ENCODE measurements around the gene BMP5. TPM values are rescaled to one million over a fixed set of nuclear protein-coding genes. Genes with fewer than 3 reads are reported as not detected.

BMP5 gene
- total RNA-seq, 1 donor from 2014 or later = 11.5 TPM

DNA sequence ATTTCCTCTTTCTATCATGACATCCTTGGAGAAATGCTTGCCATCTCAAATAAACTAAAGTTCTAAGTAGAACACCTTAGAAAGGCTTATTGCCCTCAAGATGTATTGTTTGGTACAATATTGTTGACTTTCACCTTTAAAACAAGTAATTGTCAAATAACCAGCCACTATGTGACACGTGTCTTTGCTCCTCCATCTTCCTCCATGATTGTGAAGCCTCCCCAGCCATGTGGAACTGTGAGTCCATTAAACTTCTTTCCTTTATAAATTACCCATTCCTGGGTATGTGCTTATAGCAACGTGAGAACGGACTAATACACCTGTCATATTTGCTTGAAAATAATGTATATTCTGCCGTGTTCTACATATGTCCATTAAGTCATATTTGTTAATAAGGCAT lies 126.5 kb downstream of the BMP5 start:
- Histone ChIP-seq H3K27ac (ENCODE audit: low read depth, low read length) (no peak overlapping the region), H3K4me3 (ENCODE audit: low read length in 3 of 3) (no peak overlapping the region), H3K36me3 (ENCODE audit: control insufficient read depth in 3 of 3, insufficient read depth in 3 of 3, low read length in 3 of 3) (no peaks in the 10 kb centered on the region), H3K9me3 (ENCODE audit: control insufficient read depth in 3 of 3, low read length in 3 of 3) (no peaks in the 10 kb centered on the region), H3K4me1 (ENCODE audit: control insufficient read depth in 3 of 3, insufficient read depth in 3 of 3, low read length in 3 of 3) (no peaks in the 10 kb centered on the region), H3K9ac (ENCODE audit: low read depth in 1 of 3, low read length in 3 of 3) (no peak overlapping the region), H3K27me3 (ENCODE audit: control insufficient read depth in 3 of 3, insufficient read depth in 3 of 3, low read length in 3 of 3) (no peaks in the 10 kb centered on the region)

DNA sequence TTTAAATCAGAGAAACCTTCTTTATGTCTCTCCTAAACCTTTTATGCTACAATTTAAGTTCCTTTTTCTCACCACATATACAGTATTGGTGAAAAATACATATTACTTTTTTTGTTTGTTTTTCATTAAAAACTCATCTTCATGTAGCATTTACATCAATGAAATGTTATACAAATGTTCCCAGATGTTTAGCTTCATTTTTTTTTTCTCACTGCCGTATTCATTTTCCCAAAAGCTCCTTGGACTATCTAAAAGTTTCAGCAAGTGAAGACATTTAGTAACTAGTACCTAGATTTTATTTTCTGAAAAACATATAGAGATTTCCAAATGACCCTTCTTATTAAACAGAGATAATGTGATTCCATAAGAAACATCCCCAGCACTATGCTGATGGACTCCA lies 128.9 kb downstream of the BMP5 start:
- no peak overlapping the region for H3K27ac ChIP-seq (ENCODE audit: low read depth, low read length)
- peaks cover 0 to 3% (median 0%) of the 10 kb centered on the region in 3 donors for H3K9me3 ChIP-seq (ENCODE audit: control insufficient read depth in 3 of 3, low read length in 3 of 3)
- no peaks in the 10 kb centered on the region for H3K36me3 ChIP-seq (ENCODE audit: control insufficient read depth in 3 of 3, insufficient read depth in 3 of 3, low read length in 3 of 3)
- H3K4me1 ChIP-seq (ENCODE audit: control insufficient read depth in 3 of 3, insufficient read depth in 3 of 3, low read length in 3 of 3) = no peaks in the 10 kb centered on the region
- no peak overlapping the region for H3K9ac ChIP-seq (ENCODE audit: low read depth in 1 of 3, low read length in 3 of 3)
- no peaks in the 10 kb centered on the region for H3K27me3 ChIP-seq (ENCODE audit: control insufficient read depth in 3 of 3, insufficient read depth in 3 of 3, low read length in 3 of 3)
- H3K4me3 ChIP-seq (ENCODE audit: low read length in 3 of 3) = no peak overlapping the region

DNA sequence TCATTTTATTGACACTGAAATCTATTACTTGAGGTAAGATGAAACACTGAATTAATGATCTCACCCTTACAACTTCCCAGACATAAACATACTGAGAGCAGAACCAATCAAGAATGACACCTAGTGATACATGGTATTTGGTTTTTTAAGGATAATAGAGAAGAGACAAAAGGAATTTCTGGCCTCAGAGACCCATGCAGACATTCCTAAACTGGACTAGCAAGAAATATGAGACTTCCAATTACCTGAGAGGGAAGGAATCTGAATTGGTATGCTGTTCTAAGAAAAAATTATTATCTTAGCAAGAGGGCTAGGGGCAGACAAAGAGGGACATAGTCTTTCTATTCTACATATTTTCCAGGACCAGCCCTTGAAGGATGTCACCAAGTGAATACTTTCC lies 141.1 kb downstream of the BMP5 start:
- Histone ChIP-seq H3K4me3 (ENCODE audit: low read length in 3 of 3) (no peak overlapping the region), H3K9me3 (ENCODE audit: control insufficient read depth in 3 of 3, low read length in 3 of 3) (no peaks in the 10 kb centered on the region), H3K27me3 (ENCODE audit: control insufficient read depth in 3 of 3, insufficient read depth in 3 of 3, low read length in 3 of 3) (no peaks in the 10 kb centered on the region), H3K27ac (ENCODE audit: low read depth, low read length) (no peak overlapping the region), H3K4me1 (ENCODE audit: control insufficient read depth in 3 of 3, insufficient read depth in 3 of 3, low read length in 3 of 3) (no peaks in the 10 kb centered on the region), H3K9ac (ENCODE audit: low read depth in 1 of 3, low read length in 3 of 3) (no peak overlapping the region), H3K36me3 (ENCODE audit: control insufficient read depth in 3 of 3, insufficient read depth in 3 of 3, low read length in 3 of 3) (no peaks in the 10 kb centered on the region)

DNA sequence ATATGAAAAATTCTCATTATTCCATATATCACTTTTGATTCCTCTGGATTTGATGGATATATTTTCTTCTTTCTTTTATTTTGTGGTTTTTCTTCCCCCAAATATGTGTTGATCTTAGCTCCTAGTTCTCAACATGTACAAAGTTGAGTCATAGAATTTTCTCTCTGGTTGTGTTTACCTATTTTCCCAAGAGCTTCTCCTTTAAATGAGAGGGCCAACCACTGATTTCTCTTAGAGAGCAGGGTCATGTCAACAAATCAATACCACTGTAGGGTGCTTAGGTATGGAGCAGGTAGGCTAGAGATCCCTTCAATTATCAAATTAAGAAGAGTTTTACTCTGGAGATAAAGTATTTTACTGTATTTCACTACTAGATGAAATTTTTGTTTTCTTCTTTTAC lies 145.7 kb downstream of the BMP5 start:
- Histone ChIP-seq H3K9me3 (ENCODE audit: control insufficient read depth in 3 of 3, low read length in 3 of 3) (no peaks in the 10 kb centered on the region), H3K4me3 (ENCODE audit: low read length in 3 of 3) (no peak overlapping the region), H3K4me1 (ENCODE audit: control insufficient read depth in 3 of 3, insufficient read depth in 3 of 3, low read length in 3 of 3) (no peaks in the 10 kb centered on the region), H3K27ac (ENCODE audit: low read depth, low read length) (no peak overlapping the region), H3K36me3 (ENCODE audit: control insufficient read depth in 3 of 3, insufficient read depth in 3 of 3, low read length in 3 of 3) (no peaks in the 10 kb centered on the region), H3K9ac (ENCODE audit: low read depth in 1 of 3, low read length in 3 of 3) (no peak overlapping the region), H3K27me3 (ENCODE audit: control insufficient read depth in 3 of 3, insufficient read depth in 3 of 3, low read length in 3 of 3) (no peaks in the 10 kb centered on the region)

DNA sequence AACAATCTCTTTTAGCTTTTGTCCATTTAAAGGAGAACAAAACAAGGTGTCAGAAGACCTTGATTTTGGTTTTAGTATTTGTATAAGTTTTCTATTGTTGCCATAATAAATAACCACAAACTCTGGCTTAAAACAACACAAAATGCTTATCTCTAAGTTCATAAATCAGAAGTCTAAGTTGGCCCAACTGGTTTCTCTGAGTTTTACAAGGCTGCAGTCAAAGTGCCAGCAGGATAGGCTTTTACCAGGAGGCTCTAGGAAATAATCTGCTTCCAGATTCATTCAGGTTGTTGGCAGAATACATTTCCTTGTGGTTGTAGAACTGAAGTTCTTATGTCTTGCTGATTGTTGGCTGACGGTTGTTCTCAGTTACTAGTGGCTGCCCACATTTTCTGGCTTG lies 149.2 kb downstream of the BMP5 start:
- Histone ChIP-seq H3K27ac (ENCODE audit: low read depth, low read length) (no peak overlapping the region), H3K4me3 (ENCODE audit: low read length in 3 of 3) (no peak overlapping the region), H3K27me3 (ENCODE audit: control insufficient read depth in 3 of 3, insufficient read depth in 3 of 3, low read length in 3 of 3) (no peaks in the 10 kb centered on the region), H3K9me3 (ENCODE audit: control insufficient read depth in 3 of 3, low read length in 3 of 3) (no peaks in the 10 kb centered on the region), H3K9ac (ENCODE audit: low read depth in 1 of 3, low read length in 3 of 3) (no peak overlapping the region), H3K4me1 (ENCODE audit: control insufficient read depth in 3 of 3, insufficient read depth in 3 of 3, low read length in 3 of 3) (no peaks in the 10 kb centered on the region), H3K36me3 (ENCODE audit: control insufficient read depth in 3 of 3, insufficient read depth in 3 of 3, low read length in 3 of 3) (no peaks in the 10 kb centered on the region)

DNA sequence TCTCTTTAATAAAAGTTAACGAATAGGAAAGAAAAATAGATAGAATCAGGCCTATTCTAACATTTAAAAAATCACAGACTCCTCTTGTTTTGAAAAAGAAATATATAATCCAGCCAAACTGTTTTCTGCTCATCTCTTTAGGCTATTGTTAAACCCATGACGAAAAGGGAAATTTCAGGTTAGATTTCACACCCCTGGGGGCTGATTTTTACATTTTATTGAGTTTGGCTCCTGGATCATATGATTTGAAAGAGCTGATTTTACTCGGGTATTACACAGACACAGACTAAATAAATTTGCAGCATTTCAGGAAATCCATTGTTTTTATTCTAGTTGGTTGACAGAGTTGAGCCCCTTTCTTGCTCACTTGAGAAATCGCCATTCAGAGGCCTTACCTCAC lies 160.6 kb downstream of the BMP5 start:
- Histone ChIP-seq H3K4me1 (ENCODE audit: control insufficient read depth in 3 of 3, insufficient read depth in 3 of 3, low read length in 3 of 3) (no peaks in the 10 kb centered on the region), H3K36me3 (ENCODE audit: control insufficient read depth in 3 of 3, insufficient read depth in 3 of 3, low read length in 3 of 3) (no peaks in the 10 kb centered on the region), H3K27ac (ENCODE audit: low read depth, low read length) (no peak overlapping the region), H3K9me3 (ENCODE audit: control insufficient read depth in 3 of 3, low read length in 3 of 3) (no peaks in the 10 kb centered on the region), H3K27me3 (ENCODE audit: control insufficient read depth in 3 of 3, insufficient read depth in 3 of 3, low read length in 3 of 3) (no peaks in the 10 kb centered on the region), H3K9ac (ENCODE audit: low read depth in 1 of 3, low read length in 3 of 3) (no peak overlapping the region), H3K4me3 (ENCODE audit: low read length in 3 of 3) (no peak overlapping the region)

DNA sequence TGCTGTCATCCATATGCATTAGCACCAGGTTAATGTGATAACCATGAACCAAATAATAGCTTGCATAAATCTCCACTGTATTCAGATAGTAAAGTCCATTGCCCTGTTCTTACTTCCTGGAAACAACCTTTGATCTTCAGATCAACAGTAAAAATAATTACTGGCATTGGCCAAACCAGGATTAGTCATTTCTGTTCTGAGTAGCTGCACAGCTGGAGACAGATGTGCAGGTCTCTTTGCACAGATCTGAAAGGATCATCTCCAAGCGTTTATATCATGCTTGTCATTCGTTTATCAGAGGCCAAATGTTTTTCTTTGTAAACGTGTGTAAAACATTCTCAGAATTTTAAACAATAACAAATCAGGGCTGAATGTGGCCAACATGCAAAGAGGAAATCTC lies 162.0 kb downstream of the BMP5 start:
- no peak overlapping the region for H3K27ac ChIP-seq (ENCODE audit: low read depth, low read length)
- no peak overlapping the region for H3K9ac ChIP-seq (ENCODE audit: low read depth in 1 of 3, low read length in 3 of 3)
- no peak overlapping the region for H3K4me3 ChIP-seq (ENCODE audit: low read length in 3 of 3)
- no peaks in the 10 kb centered on the region for H3K9me3 ChIP-seq (ENCODE audit: control insufficient read depth in 3 of 3, low read length in 3 of 3)
- no peaks in the 10 kb centered on the region for H3K4me1 ChIP-seq (ENCODE audit: control insufficient read depth in 3 of 3, insufficient read depth in 3 of 3, low read length in 3 of 3)
- no peaks in the 10 kb centered on the region for H3K36me3 ChIP-seq (ENCODE audit: control insufficient read depth in 3 of 3, insufficient read depth in 3 of 3, low read length in 3 of 3)
- H3K27me3 ChIP-seq (ENCODE audit: control insufficient read depth in 3 of 3, insufficient read depth in 3 of 3, low read length in 3 of 3) = no peaks in the 10 kb centered on the region

DNA sequence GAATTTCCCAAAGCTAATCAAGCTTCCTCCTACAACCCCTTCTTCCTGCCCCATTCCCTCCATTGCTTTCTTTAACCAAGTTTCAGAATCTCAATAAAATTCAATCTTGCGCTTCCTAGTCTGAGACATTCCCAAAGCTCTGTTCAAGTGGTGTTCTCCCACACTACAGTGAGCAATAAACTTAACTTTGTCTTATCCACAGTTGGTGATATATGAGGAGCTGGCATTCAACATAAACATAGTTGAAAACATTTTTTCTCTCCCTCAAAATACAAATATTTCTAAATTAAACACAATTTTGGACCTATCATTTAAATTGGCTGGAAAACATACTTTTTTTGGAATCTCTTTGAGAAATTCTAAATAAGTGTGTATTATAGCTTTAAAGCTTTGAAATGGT lies 166.7 kb downstream of the BMP5 start:
- Histone ChIP-seq H3K4me1 (ENCODE audit: control insufficient read depth in 3 of 3, insufficient read depth in 3 of 3, low read length in 3 of 3) (no peaks in the 10 kb centered on the region), H3K4me3 (ENCODE audit: low read length in 3 of 3) (no peak overlapping the region), H3K9me3 (ENCODE audit: control insufficient read depth in 3 of 3, low read length in 3 of 3) (no peaks in the 10 kb centered on the region), H3K27ac (ENCODE audit: low read depth, low read length) (no peak overlapping the region), H3K9ac (ENCODE audit: low read depth in 1 of 3, low read length in 3 of 3) (no peak overlapping the region), H3K27me3 (ENCODE audit: control insufficient read depth in 3 of 3, insufficient read depth in 3 of 3, low read length in 3 of 3) (no peaks in the 10 kb centered on the region), H3K36me3 (ENCODE audit: control insufficient read depth in 3 of 3, insufficient read depth in 3 of 3, low read length in 3 of 3) (no peaks in the 10 kb centered on the region)

DNA sequence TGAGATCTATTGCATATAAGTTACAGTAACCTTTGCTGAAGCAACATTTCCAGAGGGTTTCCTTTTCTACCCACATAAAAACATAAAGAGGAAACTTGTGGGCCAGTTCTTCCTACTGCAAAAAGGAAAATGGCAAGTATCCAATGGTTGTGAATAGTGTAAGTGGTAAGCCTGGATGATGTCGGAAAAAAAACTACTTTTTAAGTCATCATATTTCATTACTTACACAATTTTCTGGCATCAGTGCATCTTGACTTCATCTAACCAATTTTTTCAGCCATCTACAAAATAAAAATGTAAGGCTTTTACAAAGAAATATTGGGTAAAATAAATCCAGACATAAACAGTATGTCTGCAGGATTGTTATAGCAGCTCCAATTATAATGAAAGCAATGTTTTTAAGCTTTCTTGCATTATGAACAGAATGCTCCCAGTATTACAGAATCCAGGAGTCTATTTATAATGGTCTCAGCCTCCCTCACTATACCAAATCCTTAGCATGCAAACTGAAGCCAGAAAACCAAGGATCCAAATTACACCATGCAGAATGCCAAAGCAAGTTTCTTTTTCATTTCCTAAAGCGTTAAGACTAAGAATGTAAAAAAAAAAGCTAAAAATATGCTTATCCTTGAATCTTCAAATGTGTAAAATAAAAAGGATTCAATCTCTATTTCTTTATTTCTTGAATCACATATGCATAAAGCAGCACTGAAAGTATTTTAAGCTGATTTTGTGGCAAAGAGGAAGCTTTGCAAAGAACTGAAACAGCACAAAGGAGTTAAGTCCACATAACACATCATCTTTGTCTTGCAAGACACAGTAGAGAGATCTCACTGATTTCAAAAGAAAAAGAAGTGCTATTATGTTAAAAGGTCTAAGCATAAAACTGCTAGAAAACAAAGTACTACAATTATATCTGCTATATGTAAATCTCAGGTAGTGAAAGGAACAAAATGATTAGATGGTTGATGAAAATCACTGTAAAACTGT lies 169.6 kb downstream of the BMP5 start:
- Histone ChIP-seq H3K9ac (ENCODE audit: low read depth in 1 of 3, low read length in 3 of 3) (no peak overlapping the region), H3K27me3 (ENCODE audit: control insufficient read depth in 3 of 3, insufficient read depth in 3 of 3, low read length in 3 of 3) (no peaks in the 10 kb centered on the region), H3K4me1 (ENCODE audit: control insufficient read depth in 3 of 3, insufficient read depth in 3 of 3, low read length in 3 of 3) (no peaks in the 10 kb centered on the region), H3K9me3 (ENCODE audit: control insufficient read depth in 3 of 3, low read length in 3 of 3) (no peaks in the 10 kb centered on the region), H3K4me3 (ENCODE audit: low read length in 3 of 3) (no peak overlapping the region), H3K27ac (ENCODE audit: low read depth, low read length) (no peak overlapping the region), H3K36me3 (ENCODE audit: control insufficient read depth in 3 of 3, insufficient read depth in 3 of 3, low read length in 3 of 3) (no peaks in the 10 kb centered on the region)

DNA sequence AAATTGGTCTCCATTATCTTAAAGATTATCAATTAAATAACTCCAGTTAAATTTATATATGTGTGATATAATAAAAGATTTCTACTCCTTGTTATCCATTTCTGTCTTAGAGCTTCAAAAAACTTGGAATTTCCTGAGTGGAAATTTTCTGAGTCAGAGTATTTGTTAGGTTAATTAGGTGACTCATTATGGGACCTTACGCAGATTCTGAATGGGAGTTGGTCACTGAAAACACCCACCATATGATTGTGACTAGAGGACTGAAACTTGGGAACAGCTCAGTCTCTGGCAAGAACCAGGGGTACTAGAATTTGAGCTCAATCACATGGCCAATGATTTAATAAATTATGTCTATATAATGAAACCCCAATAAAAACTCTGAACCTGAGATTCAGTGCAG lies 171.0 kb downstream of the BMP5 start:
- H3K4me3 ChIP-seq (ENCODE audit: low read length in 3 of 3) = no peak overlapping the region
- no peaks in the 10 kb centered on the region for H3K4me1 ChIP-seq (ENCODE audit: control insufficient read depth in 3 of 3, insufficient read depth in 3 of 3, low read length in 3 of 3)
- H3K27ac ChIP-seq (ENCODE audit: low read depth, low read length) = no peak overlapping the region
- H3K36me3 ChIP-seq (ENCODE audit: control insufficient read depth in 3 of 3, insufficient read depth in 3 of 3, low read length in 3 of 3) = no peaks in the 10 kb centered on the region
- H3K9me3 ChIP-seq (ENCODE audit: control insufficient read depth in 3 of 3, low read length in 3 of 3) = no peaks in the 10 kb centered on the region
- H3K27me3 ChIP-seq (ENCODE audit: control insufficient read depth in 3 of 3, insufficient read depth in 3 of 3, low read length in 3 of 3) = no peaks in the 10 kb centered on the region
- H3K9ac ChIP-seq (ENCODE audit: low read depth in 1 of 3, low read length in 3 of 3) = no peak overlapping the region

Data from skeletal muscle tissue (tissue), 4 donors.